SHP77 treated with DMSO at 0.1 percent for 48 hours (cell line): ENCODE data around the gene CSNK1G1.
"Not testable (repeated sequence)": the region's sequence is repeated elsewhere in the genome, so short reads cannot be mapped to it uniquely, and the experiment has no call there.

Experiments
- DNase-seq: peaks from one replicate; lab custom pipeline; 2025; lab: John Stamatoyannopoulos, UW

CSNK1G1 gene

GRCh38 chr15:64133623-64134344 lies 222.2 kb downstream of the CSNK1G1 start:
- DNase-seq, result no peak

GRCh38 chr15:64132217-64132616 lies 223.8 kb downstream of the CSNK1G1 start:
- no peak for DNase-seq

- DNase-seq, result no peak
These were observed 224.4 kb downstream of the CSNK1G1 start for GRCh38 chr15:64131547-64131946.

- no peak for DNase-seq
These were observed 225.8 kb downstream of the CSNK1G1 start for GRCh38 chr15:64130159-64130558.

- no peak for DNase-seq
These were observed 228.3 kb downstream of the CSNK1G1 start for GRCh38 chr15:64127521-64128270.

GRCh38 chr15:64125978-64126377 lies 230.0 kb downstream of the CSNK1G1 start:
- DNase-seq, result no peak

GRCh38 chr15:64122936-64123351 lies 233.0 kb downstream of the CSNK1G1 start:
- DNase-seq, result no peak

- no peak for DNase-seq
These were observed 233.5 kb downstream of the CSNK1G1 start for GRCh38 chr15:64122444-64122843.

GRCh38 chr15:64121614-64122013 lies 234.4 kb downstream of the CSNK1G1 start:
- no peak for DNase-seq

- not testable (repeated sequence) for DNase-seq
These were observed 235.7 kb downstream of the CSNK1G1 start for GRCh38 chr15:64120322-64120721.

GRCh38 chr15:64117759-64118487 lies 238.1 kb downstream of the CSNK1G1 start:
- DNase-seq, result no peak
